Bronchial epithelial cell (primary cell): ENCODE data around the gene BTBD7. TPM values are rescaled to one million over a fixed set of nuclear protein-coding genes. Genes with fewer than 3 reads are reported as not detected.

Experiments
- DNase-seq: peaks from one replicate; pipeline ENCODE4 v3.0.0-alpha.2; 2010; ENCODE audit warnings: low read depth
- FAIRE-seq: peaks from 2 replicates; lab custom pipeline; 2011; peaks lifted over from hg19 to GRCh38; lab: Jason Lieb, UNC
- H3K27me3 ChIP-seq: 2 replicates; pipeline ENCODE4 v1.5.1; 2011; ENCODE audit warnings: low read length; ENCODE audit not compliant: control insufficient read depth, insufficient read depth
- H3K36me3 ChIP-seq: 2 replicates; pipeline ENCODE4 v1.5.1; 2011; ENCODE audit warnings: low read length; ENCODE audit not compliant: control insufficient read depth, insufficient read depth
- H3K4me3 ChIP-seq: 2 replicates; pipeline ENCODE4 v1.5.1; 2011; ENCODE audit warnings: mild to moderate bottlenecking, low read depth, low read length, control low read depth
- total RNA-seq: library from RNA; depleted of rRNA; stranded (reverse); fragments of >200 nt; gene quantifications from 2 replicates; pipeline ENCODE4 v1.2.1, GENCODE V29; 2014
- TF ChIP-seq, protein P1 (sequence below): IDR thresholded peaks from 2 replicates; pipeline ENCODE4 v1.5.1; 2011; ENCODE audit warnings: mild to moderate bottlenecking, moderate library complexity, low read length, control low read depth, inconsistent platforms; ENCODE audit not compliant: insufficient read depth, severe bottlenecking

BTBD7 gene
- total RNA-seq, 1 donor from 2014 or later, result 20.3 TPM

GRCh38 chr14:93268406-93268805 lies 64.4 kb downstream of the BTBD7 start:
- DNase-seq (no peak), FAIRE-seq (no peak)
- Histone ChIP-seq H3K27me3 (no peaks in the 10 kb centered on the region), H3K4me3 (no peak overlapping the region), H3K36me3 (peaks cover 1% of the 10 kb centered on the region)
- TF ChIP-seq, protein P1, sequence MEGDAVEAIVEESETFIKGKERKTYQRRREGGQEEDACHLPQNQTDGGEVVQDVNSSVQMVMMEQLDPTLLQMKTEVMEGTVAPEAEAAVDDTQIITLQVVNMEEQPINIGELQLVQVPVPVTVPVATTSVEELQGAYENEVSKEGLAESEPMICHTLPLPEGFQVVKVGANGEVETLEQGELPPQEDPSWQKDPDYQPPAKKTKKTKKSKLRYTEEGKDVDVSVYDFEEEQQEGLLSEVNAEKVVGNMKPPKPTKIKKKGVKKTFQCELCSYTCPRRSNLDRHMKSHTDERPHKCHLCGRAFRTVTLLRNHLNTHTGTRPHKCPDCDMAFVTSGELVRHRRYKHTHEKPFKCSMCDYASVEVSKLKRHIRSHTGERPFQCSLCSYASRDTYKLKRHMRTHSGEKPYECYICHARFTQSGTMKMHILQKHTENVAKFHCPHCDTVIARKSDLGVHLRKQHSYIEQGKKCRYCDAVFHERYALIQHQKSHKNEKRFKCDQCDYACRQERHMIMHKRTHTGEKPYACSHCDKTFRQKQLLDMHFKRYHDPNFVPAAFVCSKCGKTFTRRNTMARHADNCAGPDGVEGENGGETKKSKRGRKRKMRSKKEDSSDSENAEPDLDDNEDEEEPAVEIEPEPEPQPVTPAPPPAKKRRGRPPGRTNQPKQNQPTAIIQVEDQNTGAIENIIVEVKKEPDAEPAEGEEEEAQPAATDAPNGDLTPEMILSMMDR, result no peak

GRCh38 chr14:93267149-93267711 lies 65.6 kb downstream of the BTBD7 start:
- no peak overlapping the region for H3K4me3 ChIP-seq
- peak; percentile 64 for FAIRE-seq
- TF ChIP-seq, protein P1, result no peak
- DNase-seq, result no peak
- peaks cover 1% of the 10 kb centered on the region for H3K36me3 ChIP-seq
- H3K27me3 ChIP-seq, result no peaks in the 10 kb centered on the region

GRCh38 chr14:93266127-93266526 lies 66.7 kb downstream of the BTBD7 start:
- no peak overlapping the region for H3K4me3 ChIP-seq
- H3K36me3 ChIP-seq, result peaks cover 1% of the 10 kb centered on the region
- FAIRE-seq (no peak), DNase-seq (no peak)
- no peaks in the 10 kb centered on the region for H3K27me3 ChIP-seq
- TF ChIP-seq, protein P1, result no peak

- Histone ChIP-seq H3K4me3 (no peak overlapping the region), H3K27me3 (no peaks in the 10 kb centered on the region), H3K36me3 (peaks cover 1% of the 10 kb centered on the region)
- FAIRE-seq (no peak), DNase-seq (peak; percentile 49)
- TF ChIP-seq, protein P1, result no peak
Measured at GRCh38 chr14:93263416-93263815, 69.4 kb downstream of the BTBD7 start.

- FAIRE-seq (no peak), DNase-seq (peak; percentile 62)
- Histone ChIP-seq H3K27me3 (no peaks in the 10 kb centered on the region), H3K4me3 (no peak overlapping the region), H3K36me3 (peaks cover 1% of the 10 kb centered on the region)
- TF ChIP-seq, protein P1, result no peak
Measured at GRCh38 chr14:93262446-93262845, 70.4 kb downstream of the BTBD7 start.
